GM12873 (cell line): ENCODE results near the gene INPP5J.

Experiments
- TF ChIP-seq, protein P1 (sequence below): IDR thresholded peaks from 2 replicates; pipeline ENCODE4 v1.5.1; 2012; ENCODE audit warnings: low read depth, mild to moderate bottlenecking, moderate library complexity, low read length, control low read depth; ENCODE audit not compliant: insufficient read depth; ENCODE audit errors: missing control alignments

Gene INPP5J

DNA sequence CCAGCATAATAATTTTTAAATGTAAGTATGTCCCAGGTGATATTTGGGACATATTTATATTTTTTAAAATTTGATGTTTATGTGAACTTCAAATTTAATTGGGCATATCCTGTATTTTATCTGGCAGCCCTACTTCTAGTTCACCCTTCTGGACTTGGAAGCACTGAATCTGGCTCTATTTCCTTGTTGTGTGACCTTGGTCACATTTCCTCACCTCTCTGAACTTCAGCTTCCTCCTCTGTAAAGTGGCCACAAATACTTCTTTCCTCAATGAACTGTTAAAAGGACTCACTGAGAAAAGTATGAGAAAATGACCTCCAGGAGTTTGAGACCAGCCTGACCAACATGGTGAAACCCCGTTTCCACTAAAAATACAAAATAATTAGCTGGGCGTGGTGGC lies 29.1 kb downstream of the INPP5J start:
- TF ChIP-seq, protein P1, sequence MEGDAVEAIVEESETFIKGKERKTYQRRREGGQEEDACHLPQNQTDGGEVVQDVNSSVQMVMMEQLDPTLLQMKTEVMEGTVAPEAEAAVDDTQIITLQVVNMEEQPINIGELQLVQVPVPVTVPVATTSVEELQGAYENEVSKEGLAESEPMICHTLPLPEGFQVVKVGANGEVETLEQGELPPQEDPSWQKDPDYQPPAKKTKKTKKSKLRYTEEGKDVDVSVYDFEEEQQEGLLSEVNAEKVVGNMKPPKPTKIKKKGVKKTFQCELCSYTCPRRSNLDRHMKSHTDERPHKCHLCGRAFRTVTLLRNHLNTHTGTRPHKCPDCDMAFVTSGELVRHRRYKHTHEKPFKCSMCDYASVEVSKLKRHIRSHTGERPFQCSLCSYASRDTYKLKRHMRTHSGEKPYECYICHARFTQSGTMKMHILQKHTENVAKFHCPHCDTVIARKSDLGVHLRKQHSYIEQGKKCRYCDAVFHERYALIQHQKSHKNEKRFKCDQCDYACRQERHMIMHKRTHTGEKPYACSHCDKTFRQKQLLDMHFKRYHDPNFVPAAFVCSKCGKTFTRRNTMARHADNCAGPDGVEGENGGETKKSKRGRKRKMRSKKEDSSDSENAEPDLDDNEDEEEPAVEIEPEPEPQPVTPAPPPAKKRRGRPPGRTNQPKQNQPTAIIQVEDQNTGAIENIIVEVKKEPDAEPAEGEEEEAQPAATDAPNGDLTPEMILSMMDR, result no peak

DNA sequence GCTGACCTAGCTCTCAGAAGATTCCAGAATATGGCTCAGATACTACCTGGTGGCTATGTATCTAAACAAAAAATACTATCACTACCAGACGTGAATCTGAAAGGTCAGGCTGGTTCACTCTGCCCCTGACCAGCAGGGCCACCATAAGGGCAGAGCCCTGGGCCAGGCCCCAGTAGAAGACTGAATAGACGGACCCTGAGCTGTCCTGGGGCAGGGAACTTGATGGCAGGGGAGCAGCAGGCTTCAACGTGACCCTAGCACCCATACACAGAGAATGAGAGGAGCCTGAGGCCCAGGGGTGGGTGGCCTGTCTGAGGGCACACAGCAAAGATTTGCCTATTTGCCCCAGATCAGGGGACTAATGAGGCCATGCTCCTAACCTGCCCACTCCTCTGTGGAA lies 30.6 kb downstream of the INPP5J start:
- TF ChIP-seq, protein P1, result no peak

DNA sequence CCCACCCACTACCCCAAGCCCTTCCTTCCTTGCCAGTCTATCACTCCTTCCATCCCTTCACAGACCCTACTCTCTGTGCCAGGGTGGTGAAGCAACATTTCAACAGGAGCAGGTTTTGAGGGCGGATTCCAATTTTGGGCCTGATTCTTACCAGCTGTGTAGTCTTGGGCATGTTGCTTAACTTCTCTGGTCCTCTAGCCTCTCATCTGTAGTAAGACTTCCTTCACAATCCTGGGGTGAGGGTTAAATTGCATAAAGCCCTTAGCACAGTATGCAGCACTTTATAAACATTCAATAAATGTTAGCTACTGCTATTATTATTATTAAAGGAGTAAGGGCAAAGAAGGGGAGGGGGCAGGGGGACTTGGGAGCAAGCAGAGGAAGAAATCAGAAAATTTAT lies 32.2 kb downstream of the INPP5J start:
- TF ChIP-seq, protein P1, result no peak

DNA sequence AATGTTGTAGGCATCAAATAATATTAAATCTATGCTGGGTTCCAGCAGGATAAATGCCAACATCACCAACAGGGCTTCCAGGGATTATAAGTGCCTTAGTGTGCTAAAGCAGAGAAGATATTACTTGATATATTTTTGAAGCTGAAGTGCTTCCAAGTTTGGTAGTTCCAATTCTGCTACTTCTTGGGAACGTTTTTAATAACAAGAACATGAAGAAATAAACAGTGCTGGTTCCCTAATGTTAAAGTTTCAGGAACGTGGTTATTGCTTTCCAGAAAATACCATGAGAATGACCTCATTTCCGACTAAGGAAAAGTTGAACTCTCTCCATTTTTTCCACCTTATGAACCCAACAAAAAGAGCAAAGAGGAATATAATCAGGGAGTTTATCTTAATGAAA lies 32.7 kb downstream of the INPP5J start:
- TF ChIP-seq, protein P1, result no peak

DNA sequence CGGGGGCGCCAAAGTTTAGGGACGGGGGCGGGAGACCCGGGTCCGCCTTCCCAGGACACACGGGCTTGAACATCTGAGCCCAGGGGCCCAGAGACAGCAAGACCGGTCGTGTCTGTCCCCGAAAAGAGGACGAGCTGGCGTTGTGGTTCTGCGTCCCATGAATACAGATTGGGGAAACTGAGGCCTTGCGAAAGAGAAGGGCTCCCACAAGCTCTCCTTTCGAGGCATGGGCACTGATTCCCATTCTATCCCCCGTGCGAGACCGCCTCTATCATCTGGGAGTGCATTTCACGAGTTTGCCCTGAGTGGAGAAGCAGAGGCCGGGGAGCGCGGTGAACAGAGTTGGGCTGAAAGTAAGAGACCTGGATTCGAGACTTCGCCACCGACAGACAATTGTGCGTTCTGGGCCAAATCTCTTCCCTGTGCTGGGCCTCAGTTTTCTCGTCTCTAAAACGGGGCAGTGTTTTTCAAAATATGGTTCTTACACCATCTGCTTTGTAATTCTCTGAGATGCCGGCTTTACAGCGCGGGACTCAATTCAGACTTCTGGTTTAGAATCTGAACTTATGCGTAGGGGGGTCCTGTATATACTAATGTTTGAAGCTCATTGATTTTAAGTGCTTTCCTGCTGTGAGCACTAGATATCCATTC lies 37.7 kb downstream of the INPP5J start:
- TF ChIP-seq, protein P1, result no peak

DNA sequence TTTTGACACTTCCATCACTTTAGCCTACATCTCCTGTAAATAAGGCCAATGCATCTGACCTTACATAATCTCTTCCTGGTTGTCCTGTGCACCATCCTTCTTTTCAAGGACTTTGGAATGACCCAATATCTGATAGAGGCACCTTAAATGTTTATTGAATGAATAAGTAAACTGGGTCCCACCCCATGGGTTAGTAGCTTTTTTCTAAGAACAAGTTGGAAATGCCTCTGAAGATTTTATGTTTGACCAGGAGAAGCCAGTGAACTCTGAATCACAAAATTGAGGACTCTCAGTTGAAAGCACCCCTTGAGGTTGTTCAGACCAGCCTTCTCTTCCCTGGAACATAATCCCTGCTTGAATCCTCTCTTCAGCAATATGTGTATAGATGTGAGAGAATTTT lies 38.6 kb downstream of the INPP5J start:
- TF ChIP-seq, protein P1, result no peak

DNA sequence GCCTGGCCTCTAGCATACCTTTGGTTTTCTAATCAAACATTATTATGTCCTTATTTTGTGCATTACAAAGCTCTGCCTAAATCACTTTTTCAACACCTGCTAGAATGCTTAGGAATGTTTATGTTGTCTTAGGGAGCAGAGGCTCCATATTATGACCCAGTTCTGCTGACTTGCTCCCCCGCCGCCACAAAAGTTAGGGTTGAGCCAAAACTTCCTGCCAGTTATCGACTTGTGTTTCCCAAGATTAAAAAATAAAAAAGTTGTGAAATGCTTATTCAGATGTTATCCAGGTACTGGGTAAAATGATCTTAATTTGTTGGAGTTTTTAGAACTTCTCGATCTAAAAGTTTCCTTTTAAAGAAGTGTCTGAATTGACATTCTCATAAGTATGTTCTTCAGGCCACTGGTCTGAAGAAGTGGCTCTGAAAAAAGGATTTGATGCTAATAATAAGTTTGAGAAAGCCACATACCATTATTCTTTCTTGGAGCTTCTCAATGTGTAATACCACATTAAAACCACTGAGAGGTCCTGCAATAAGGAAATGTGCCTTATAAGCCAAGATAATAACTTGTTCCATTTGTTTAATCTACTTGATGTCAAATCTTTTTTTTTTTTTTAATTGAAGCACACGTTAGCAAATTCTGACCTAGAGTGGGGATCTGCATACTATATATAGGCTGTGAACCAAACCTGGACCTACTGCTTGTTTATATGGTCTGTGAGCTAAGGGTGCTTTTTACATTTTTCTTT lies 39.4 kb downstream of the INPP5J start:
- TF ChIP-seq, protein P1, result no peak
